ENCODE results near the gene DGCR2. TPM values are rescaled to one million over a fixed set of nuclear protein-coding genes. Genes with fewer than 3 reads are reported as not detected.
A peak's percentile ranks its signal among the peaks of the same experiment; 100 is the strongest.

DGCR2 gene
- total RNA-seq, 6 experiments from 2014 or later, result 19.8 to 31.7 (median 24.7) TPM

GRCh38 chr22:19046719-19047609 is 75.2 kb downstream of the DGCR2 start:
- no peak for ATAC-seq
- Histone ChIP-seq H3K36me3 (peaks cover 0 to 86% (median 35%) of the 10 kb centered on the region in 4 donors), H3K9me3 (no peaks in the 10 kb centered on the region), H3K4me1 (peaks cover 0 to 3% (median 0%) of the 10 kb centered on the region in 4 donors), H3K27ac (no peak overlapping the region), H3K4me3 (no peak overlapping the region), H3K27me3 (no peaks in the 10 kb centered on the region)
- no peak for TF ChIP-seq CTCF (IDR thresholded peaks at IDR 0.05)
- TF ChIP-seq POLR2A (IDR thresholded peaks at IDR 0.05), result no peak
- WGBS (ENCODE audit: insufficient coverage, low coverage, low lambda C conversion rate, missing lambda C conversion rate), result 90% methylated on average over 2 of the region's 5 CpGs
- DNase-seq, result peak in 2 of 3 donors; percentile 20 to 21
- intact Hi-C loops (cut with DNase I), result no loop called here

DNA sequence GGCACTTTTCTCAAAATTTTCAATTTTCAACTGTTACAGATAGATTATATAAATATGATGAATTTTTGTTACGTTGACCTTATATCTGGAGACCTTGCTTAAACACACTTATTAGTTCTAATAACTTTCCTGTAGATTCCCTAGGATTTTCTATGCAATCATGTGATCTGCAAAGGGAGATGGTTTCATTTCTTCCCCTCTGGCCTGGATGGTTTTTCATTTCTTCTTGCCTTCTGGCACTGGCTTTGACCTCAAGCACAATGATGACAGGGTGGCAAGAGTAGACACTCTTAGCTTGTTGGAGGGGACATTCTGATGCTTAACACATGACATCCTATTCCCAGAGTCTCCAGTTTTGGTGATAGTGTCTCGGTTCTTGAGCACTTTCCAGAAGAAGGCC is 75.9 kb downstream of the DGCR2 start:
- Histone ChIP-seq H3K36me3 (peaks cover 0 to 88% (median 35%) of the 10 kb centered on the region in 4 donors), H3K9me3 (no peaks in the 10 kb centered on the region), H3K27ac (no peak overlapping the region), H3K4me3 (no peak overlapping the region), H3K4me1 (peaks cover 0 to 3% (median 0%) of the 10 kb centered on the region in 4 donors), H3K27me3 (no peaks in the 10 kb centered on the region)
- TF ChIP-seq POLR2A (IDR thresholded peaks at IDR 0.05), result no peak
- TF ChIP-seq CTCF (IDR thresholded peaks at IDR 0.05), result no peak
- intact Hi-C loops (cut with DNase I), result no loop called here
- DNase-seq (no peak), ATAC-seq (no peak)
- WGBS (ENCODE audit: insufficient coverage, low coverage, low lambda C conversion rate, missing lambda C conversion rate), result 97% methylated on average over 2 of the region's 2 CpGs

GRCh38 chr22:19045094-19045493 is 77.1 kb downstream of the DGCR2 start:
- intact Hi-C loops (cut with DNase I), result no loop called here
- DNase-seq (no peak), ATAC-seq (peak in 3 of 4 donors; percentile 46 to 84 (median 61))
- H3K4me3 ChIP-seq, result no peak overlapping the region
- H3K4me1 ChIP-seq, result peaks cover 0 to 3% (median 0%) of the 10 kb centered on the region in 4 donors
- no peak overlapping the region for H3K27ac ChIP-seq
- H3K9me3 ChIP-seq, result no peaks in the 10 kb centered on the region
- 38% methylated on average over 5 of the region's 7 CpGs for WGBS (ENCODE audit: insufficient coverage, low coverage, low lambda C conversion rate, missing lambda C conversion rate)
- no peak for TF ChIP-seq CTCF (IDR thresholded peaks at IDR 0.05)
- no peak for TF ChIP-seq POLR2A (IDR thresholded peaks at IDR 0.05)
- peaks cover 0 to 93% (median 41%) of the 10 kb centered on the region in 4 donors for H3K36me3 ChIP-seq
- no peaks in the 10 kb centered on the region for H3K27me3 ChIP-seq

DNA sequence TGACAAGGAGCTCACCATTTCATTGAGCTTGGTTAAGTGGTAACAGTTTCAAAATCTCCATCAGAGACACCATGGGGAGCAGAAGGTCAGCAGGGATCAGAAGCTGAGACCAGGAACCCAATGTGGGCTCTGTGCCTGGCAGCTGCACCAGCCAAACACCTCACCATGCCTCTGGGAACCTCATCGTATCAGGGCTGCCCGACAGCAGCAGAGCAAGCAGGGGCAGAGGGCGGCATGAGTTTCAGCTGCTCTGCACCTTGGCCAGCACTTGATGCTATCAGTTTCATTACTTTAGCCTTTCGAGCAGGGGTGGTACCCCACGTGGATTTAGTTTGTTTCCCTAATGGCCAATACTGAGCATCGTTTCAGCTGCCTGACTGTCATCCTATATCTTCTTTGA is 77.8 kb downstream of the DGCR2 start:
- H3K4me3 ChIP-seq, result no peak overlapping the region
- H3K27ac ChIP-seq, result no peak overlapping the region
- ATAC-seq (no peak), DNase-seq (peak in 2 of 3 donors; percentile 32 to 35)
- H3K36me3 ChIP-seq, result peaks cover 0 to 88% (median 41%) of the 10 kb centered on the region in 4 donors
- TF ChIP-seq POLR2A (IDR thresholded peaks at IDR 0.05), result no peak
- TF ChIP-seq CTCF (IDR thresholded peaks at IDR 0.05), result no peak
- intact Hi-C loops (cut with DNase I), result no loop called here
- no peaks in the 10 kb centered on the region for H3K27me3 ChIP-seq
- H3K9me3 ChIP-seq, result no peaks in the 10 kb centered on the region
- peaks cover 0 to 3% (median 0%) of the 10 kb centered on the region in 4 donors for H3K4me1 ChIP-seq
- 89% methylated on average over 2 of the region's 6 CpGs for WGBS (ENCODE audit: insufficient coverage, low coverage, low lambda C conversion rate, missing lambda C conversion rate)
